Heart left ventricle (tissue), 16 donors: ENCODE measurements around the gene PSMB1. TPM values are rescaled to one million over a fixed set of nuclear protein-coding genes. Genes with fewer than 3 reads are reported as not detected.

Experiments
- ATAC-seq, 4 donors: fragments of 200-7000 bp; cut with Tn5 transposase; one replicate each; pipeline ENCODE4 v1.9.1; 2020 to 2022; ENCODE audit warnings: moderate library complexity in 4 of 4, mild to moderate bottlenecking in 3 of 4, moderate number of reproducible peaks in 1 of 4
- DNase-seq, 5 donors: peaks; one replicate each; pipeline ENCODE4 v3.0.0-alpha.2; 2020
- H3K27ac ChIP-seq, 12 donors: fragments of 200-600 bp; sonication (generic) in 4 of 12; one replicate each; pipeline versions ENCODE4 v1.5.0 to v1.8.0; 2016 to 2022; ENCODE audit warnings: mild to moderate bottlenecking in 2 of 12
- H3K27me3 ChIP-seq, 9 donors: fragments of 200-600 bp; sonication (generic) in 2 of 9; one replicate each; pipeline versions ENCODE4 v1.5.1 to v1.8.0; 2016 to 2022; ENCODE audit warnings: mild to moderate bottlenecking in 3 of 9
- H3K36me3 ChIP-seq, 9 donors: fragments of 200-600 bp; sonication (generic) in 2 of 9; one replicate each; pipeline versions ENCODE4 v1.5.0 to v1.8.0; 2018 to 2022; ENCODE audit warnings: mild to moderate bottlenecking in 2 of 9
- H3K4me1 ChIP-seq, 12 donors: fragments of 200-600 bp; sonication (generic) in 4 of 12; one replicate each; pipeline versions ENCODE4 v1.5.0 to v1.8.0; 2016 to 2022; ENCODE audit warnings: mild to moderate bottlenecking in 3 of 12
- H3K4me3 ChIP-seq, 12 donors: fragments of 200-600 bp; sonication (generic) in 4 of 12; one replicate each; pipeline versions ENCODE4 v1.5.0 to v1.8.0; 2017 to 2022; ENCODE audit warnings: mild to moderate bottlenecking in 9 of 12, moderate library complexity in 4 of 12
- H3K9me3 ChIP-seq, 12 donors: fragments of 200-600 bp; sonication (generic) in 4 of 12; one replicate each; pipeline versions ENCODE4 v1.5.0 to v1.8.0; 2016 to 2022; ENCODE audit warnings: mild to moderate bottlenecking in 1 of 12
- CTCF ChIP-seq, 12 donors: fragments of 200-600 bp; sonication (generic) in 4 of 12; IDR thresholded peaks; one replicate each; pipeline versions ENCODE4 v1.5.0 to v1.8.0; 2018 to 2022; ENCODE audit warnings: antibody characterized with exemption in 12 of 12, mild to moderate bottlenecking in 5 of 12
- POLR2A ChIP-seq, 2 donors: fragments of 450-650 bp; IDR thresholded peaks; one replicate each; pipeline ENCODE4 v1.6.1; 2017; ENCODE audit warnings: antibody characterized with exemption in 2 of 2, mild to moderate bottlenecking in 2 of 2, moderate library complexity in 2 of 2
- WGBS, 4 donors: extraction: QIAGEN DNeasy Blood & Tissue Kit in 2 of 4; methylation state at CpG; one replicate each; pipeline versions ENCODE4 v1.1.5 to v1.1.7; 2013 to 2018; 5-methylcytosine and 5-hydroxymethylcytosine counted together
- intact Hi-C, 10 donors: fragments of 100-400 bp; cut with DNase I; formaldehyde crosslinking; loops; one replicate each; pipeline versions ENCODE4 v1.11.1 to v1.14.2; 2022
- polyA plus RNA-seq, 2 donors: library from polyadenylated mRNA; stranded (reverse); fragments of 200-250 nt; gene quantifications; one replicate each; pipeline ENCODE4 v1.2.3, GENCODE V29; 2013
- total RNA-seq, 9 donors: library from RNA; depleted of rRNA in 2 of 9; stranded (reverse); fragments of >200 nt in 2 of 9; fragmentation: NEBNext Ultra II Directional in 3 of 9; extraction: Animal tissue kit (Norgen Biotek cat#: 25700) in 3 of 9; gene quantifications; one replicate each; pipeline versions ENCODE4 v1.1.0 to v1.2.4, GENCODE V29; 2016 to 2023
- donor health status: ischemic (EF 13 %, LVEDD 7.1; RV severe dilation, severe dysfunction).
- donor health status: healthy with polysubstance abuse.
- donor health status: DM: no; HTN: yes; CAD: no.
- donor health status: DM: no; HTN: no; CAD: no.
- donor health status: ischemic (EF 25% LVEDD 6.9; RV normal size, moderate dysfunction).
- donor health status: ischemic (EF 25% LVEDD 5.7; RV mildly dilated, moderate dysfunction).
- donor health status: healthy.
- donor health status: DM: yes; HTN: yes; CAD: no.
- donor health status: ischemic (EF 35%, LVEDD 5.7; RV mildly dilated, moderate dysfunction).
- donor health status: nonischemic (EF 11% LVEDD 7.7; RV severe dilation, severe dysfunction).
- donor health status: DM: yes; HTN: yes; CAD: no.
- donor health status: PGD.
- donor health status: ischemic (EF 29% LVEDD 5.4; RV normal size, mild dysfunction).
- donor health status: nonischemic (EF 23%, LVEDD 6.1; RV moderate dilation, normal function).

PSMB1 gene
- total and polyA plus RNA-seq, 11 donors = 124 to 313 (median 146) TPM

- TF ChIP-seq CTCF (IDR thresholded peaks at IDR 0.05) (no peak), POLR2A (IDR thresholded peaks at IDR 0.05) (no peak)
- H3K27ac ChIP-seq = no peak overlapping the region
- 91 to 98% (median 95%) methylated on average over 4 of the region's 4 CpGs for WGBS, 4 donors
- DNase-seq = no peak
- no peak for ATAC-seq
- H3K4me3 ChIP-seq = no peak overlapping the region
- no peaks in the 10 kb centered on the region for H3K9me3 ChIP-seq
- peaks cover 0 to 1% (median 0%) of the 10 kb centered on the region in 12 donors for H3K4me1 ChIP-seq
- no peaks in the 10 kb centered on the region for H3K27me3 ChIP-seq
- intact Hi-C loops = no loop called here
- H3K36me3 ChIP-seq = peaks cover 0 to 99% (median 95%) of the 10 kb centered on the region in 9 donors
Measured at GRCh38 chr6:170561555-170561954, 8.4 kb upstream of the PSMB1 start.

GRCh38 chr6:170555305-170555704 lies 2.2 kb upstream of the PSMB1 start:
- Histone ChIP-seq H3K4me3 (peak overlapping the region in 10 of 12 donors; percentile 66 to 98 (median 79)), H3K36me3 (peaks cover 0 to 41% (median 35%) of the 10 kb centered on the region in 9 donors), H3K27me3 (no peaks in the 10 kb centered on the region), H3K4me1 (peaks cover 11 to 43% (median 36%) of the 10 kb centered on the region in 12 donors), H3K27ac (no peak overlapping the region), H3K9me3 (no peaks in the 10 kb centered on the region)
- intact Hi-C loops = loop anchor here in 5 of 10 donors (2.0 to 10.0 kb wide), 4 partner anchors 29 to 831 kb away; partner anchors contain the start of genes DYNLT2 (in 3 of the 5), ERMARD (in 3 of the 5), PDCD2 (in 2 of the 5) and PHF10 (in 1 of the 5)
- 46 to 58% (median 53%) methylated on average over 3 of the region's 3 CpGs for WGBS, 4 donors
- ATAC-seq (no peak), DNase-seq (no peak)
- TF ChIP-seq CTCF (IDR thresholded peaks at IDR 0.05) = no peak
- no peak for TF ChIP-seq POLR2A (IDR thresholded peaks at IDR 0.05)

GRCh38 chr6:170554796-170555137 lies 1.7 kb upstream of the PSMB1 start:
- H3K36me3 ChIP-seq = peaks cover 0 to 40% (median 34%) of the 10 kb centered on the region in 9 donors
- ATAC-seq (no peak), DNase-seq (no peak)
- peak overlapping the region; percentile 56 to 96 (median 91) for H3K27ac ChIP-seq
- peak overlapping the region; percentile 66 to 98 (median 80) for H3K4me3 ChIP-seq
- H3K4me1 ChIP-seq = peaks cover 14 to 49% (median 41%) of the 10 kb centered on the region in 12 donors
- H3K9me3 ChIP-seq = no peaks in the 10 kb centered on the region
- WGBS, 4 donors = 0 to 3% (median 1%) methylated on average over 7 of the region's 7 CpGs
- TF ChIP-seq CTCF (IDR thresholded peaks at IDR 0.05) (no peak), POLR2A (IDR thresholded peaks at IDR 0.05) (no peak)
- intact Hi-C loops = loop anchor here in 8 of 10 donors (1.0 to 10.0 kb wide), 6 partner anchors 30 to 830 kb away; partner anchors contain the start of genes DYNLT2 (in 7 of the 8), ERMARD (in 7 of the 8), PDCD2 (in 3 of the 8) and PHF10 (in 1 of the 8)
- no peaks in the 10 kb centered on the region for H3K27me3 ChIP-seq

- Histone ChIP-seq H3K9me3 (no peaks in the 10 kb centered on the region), H3K4me1 (peaks cover 14 to 54% (median 47%) of the 10 kb centered on the region in 12 donors), H3K27me3 (no peaks in the 10 kb centered on the region), H3K36me3 (peaks cover 0 to 40% (median 33%) of the 10 kb centered on the region in 9 donors), H3K27ac (peak within 1 kb of the TSS; percentile 84 to 98 (median 94)), H3K4me3 (peak within 1 kb of the TSS; percentile 66 to 98 (median 80))
- peak in 1 of 2 donors; percentile 41 for TF ChIP-seq POLR2A (IDR thresholded peaks at IDR 0.05)
- TF ChIP-seq CTCF (IDR thresholded peaks at IDR 0.05) = peak in 1 of 12 donors; percentile 12
- peak; percentile 97 to 98 (median 97) for ATAC-seq
- peak; percentile 97 to 99 (median 98) for DNase-seq
- WGBS, 4 donors = 0% methylated on average over 37 to 51 of the region's 51 CpGs
- intact Hi-C loops = loop anchor here in 8 of 10 donors (1.0 to 10.0 kb wide), 6 partner anchors 30 to 829 kb away; partner anchors contain the start of genes DYNLT2 (in 5 of the 8), ERMARD (in 5 of the 8), PDCD2 (in 3 of the 8) and PHF10 (in 1 of the 8)
Measured at GRCh38 chr6:170554013-170554795, 1.1 kb upstream of the PSMB1 start, which contains the start of gene TBP. Gene TBP (plus strand): TSS chr6:170554369. CDS start chr6:170557030, 2,661 bp downstream.
